K562 (cell line): ENCODE measurements around the gene ACTR8. TPM values are rescaled to one million over a fixed set of nuclear protein-coding genes. Genes with fewer than 3 reads are reported as not detected.

Experiments
- EHMT2 ChIP-seq: fragments of 450-650 bp; IDR thresholded peaks from 2 replicates; pipeline ENCODE4 v1.6.1; 2018; ENCODE audit warnings: antibody characterized with exemption
- GTF2E2 ChIP-seq: fragments of 200-800 bp; sonication (Bioruptor generic); IDR thresholded peaks from 2 replicates; pipeline ENCODE4 v1.6.1; 2016; ENCODE audit warnings: missing genetic modification characterization, missing compliant biosample characterization
- MNT ChIP-seq, 2 experiments: fragments of 450-650 bp; conservative IDR thresholded peaks; 2 replicates each; pipeline ENCODE4 v1.6.1; 2017; ENCODE audit warnings: mild to moderate bottlenecking in 2 of 2, moderate library complexity in 2 of 2
- TARDBP ChIP-seq: fragments of 450-650 bp; IDR thresholded peaks from 2 replicates; pipeline ENCODE4 v1.6.1; 2016
- VEZF1 ChIP-seq: fragments of 200-800 bp; sonication (Bioruptor generic); IDR thresholded peaks from 2 replicates; pipeline ENCODE4 v1.6.1; 2017; ENCODE audit warnings: missing genetic modification characterization, missing compliant biosample characterization
- ZNF764 ChIP-seq: fragments of 250-450 bp; sonication (Bioruptor Pico); IDR thresholded peaks from 2 replicates; pipeline ENCODE4 v1.4.0; 2020; ENCODE audit warnings: low read depth, mild to moderate bottlenecking, moderate library complexity
- polyA plus RNA-seq, 8 experiments: library from polyadenylated mRNA; depleted of rRNA in 4 of 8; stranded (reverse) in 5 of 8; unstranded in 3 of 8; fragments of >200 nt; fragmentation: Nextera tagmentation in 2 of 8; fragmentation: Illumina TruSeq in 1 of 8; extraction: Ambion mirVana in 2 of 8; extraction: Trizol in 1 of 8; gene quantifications; 2 replicates each; pipeline versions ENCODE4 v1.2.1 to v1.2.3, GENCODE V29; 2011 to 2014; ENCODE audit warnings: inconsistent platforms in 1 of 8, missing spikeins in 1 of 8
- total RNA-seq, 7 experiments: library from RNA; depleted of rRNA in 6 of 7; stranded (reverse); fragments of >200 nt in 6 of 7; fragmentation: Illumina TruSeq in 2 of 7; extraction: Trizol in 2 of 7; gene quantifications; 2 replicates each; pipeline versions ENCODE4 v1.2.1 to v1.2.3, GENCODE V29; 2011 to 2021; ENCODE audit warnings: low replicate concordance in 1 of 7
- TF ChIP-seq, protein P1 (sequence below): fragments of 450-650 bp; IDR thresholded peaks from 2 replicates; pipeline ENCODE4 v1.6.1; 2016; ENCODE audit warnings: low read depth
- TF ChIP-seq, protein P2 (sequence below), 2 experiments: IDR thresholded peaks; 2 replicates each; pipeline ENCODE4 v1.6.1; 2011; ENCODE audit warnings: borderline replicate concordance in 1 of 2, control low read depth in 1 of 2, low read depth in 1 of 2, low read length in 1 of 2, mild to moderate bottlenecking in 1 of 2, mixed read lengths in 1 of 2, moderate library complexity in 1 of 2; ENCODE audit not compliant: insufficient read depth in 1 of 2, insufficient read length in 1 of 2, poor library complexity in 1 of 2, severe bottlenecking in 1 of 2; ENCODE audit errors: extremely low read depth in 1 of 2
- TF ChIP-seq, protein P3 (sequence below): fragments of 450-650 bp; IDR thresholded peaks from 2 replicates; pipeline ENCODE4 v1.6.1; 2018; ENCODE audit not compliant: partially characterized antibody

The ACTR8 gene
- total and polyA plus RNA-seq, 9 of the 15 experiments (the other 6 are each of a cell fraction or from before 2014, with no cell fraction given), result 4.8 to 24.2 (median 17.5) TPM

DNA sequence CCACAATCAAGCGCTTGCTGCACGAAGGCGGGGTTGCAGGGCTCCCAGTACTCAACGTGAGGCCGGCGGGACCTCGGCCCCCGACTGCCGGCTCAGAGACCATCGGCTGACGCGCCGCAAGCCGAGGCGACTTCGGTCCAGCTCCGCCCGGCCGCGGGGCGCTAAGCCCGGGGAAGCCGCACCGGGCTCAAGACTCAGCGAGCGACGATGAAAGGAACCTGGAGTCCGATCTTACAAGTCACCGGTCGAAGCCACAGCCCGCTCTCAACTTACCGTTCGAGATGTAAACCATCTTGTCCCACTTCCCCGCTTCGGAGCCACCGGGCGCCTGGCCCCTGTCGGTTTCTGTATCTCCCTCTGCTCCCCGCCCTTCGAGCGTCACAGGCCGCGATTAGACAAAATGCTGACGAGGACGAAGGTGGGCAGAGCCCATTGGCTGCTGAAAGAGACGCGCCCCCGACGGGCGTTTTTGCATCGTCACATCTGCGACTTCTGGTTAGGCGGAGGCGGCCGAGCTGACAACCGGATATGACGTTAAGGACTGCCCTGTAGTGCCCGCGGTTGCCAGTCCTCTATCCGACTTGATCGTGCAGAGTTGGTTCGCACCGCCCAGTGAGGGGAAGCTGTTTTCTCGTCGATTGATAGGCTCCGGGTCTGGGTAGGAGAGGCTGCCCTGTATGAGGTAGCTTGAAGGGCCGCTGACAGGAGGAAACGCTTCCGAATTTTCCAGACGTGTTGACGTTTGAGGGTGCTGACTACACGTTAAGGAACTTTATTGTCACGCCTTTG lies 9.7 kb upstream of the ACTR8 start, which contains the start of gene SELENOK (continued):
- TF ChIP-seq, protein P1, sequence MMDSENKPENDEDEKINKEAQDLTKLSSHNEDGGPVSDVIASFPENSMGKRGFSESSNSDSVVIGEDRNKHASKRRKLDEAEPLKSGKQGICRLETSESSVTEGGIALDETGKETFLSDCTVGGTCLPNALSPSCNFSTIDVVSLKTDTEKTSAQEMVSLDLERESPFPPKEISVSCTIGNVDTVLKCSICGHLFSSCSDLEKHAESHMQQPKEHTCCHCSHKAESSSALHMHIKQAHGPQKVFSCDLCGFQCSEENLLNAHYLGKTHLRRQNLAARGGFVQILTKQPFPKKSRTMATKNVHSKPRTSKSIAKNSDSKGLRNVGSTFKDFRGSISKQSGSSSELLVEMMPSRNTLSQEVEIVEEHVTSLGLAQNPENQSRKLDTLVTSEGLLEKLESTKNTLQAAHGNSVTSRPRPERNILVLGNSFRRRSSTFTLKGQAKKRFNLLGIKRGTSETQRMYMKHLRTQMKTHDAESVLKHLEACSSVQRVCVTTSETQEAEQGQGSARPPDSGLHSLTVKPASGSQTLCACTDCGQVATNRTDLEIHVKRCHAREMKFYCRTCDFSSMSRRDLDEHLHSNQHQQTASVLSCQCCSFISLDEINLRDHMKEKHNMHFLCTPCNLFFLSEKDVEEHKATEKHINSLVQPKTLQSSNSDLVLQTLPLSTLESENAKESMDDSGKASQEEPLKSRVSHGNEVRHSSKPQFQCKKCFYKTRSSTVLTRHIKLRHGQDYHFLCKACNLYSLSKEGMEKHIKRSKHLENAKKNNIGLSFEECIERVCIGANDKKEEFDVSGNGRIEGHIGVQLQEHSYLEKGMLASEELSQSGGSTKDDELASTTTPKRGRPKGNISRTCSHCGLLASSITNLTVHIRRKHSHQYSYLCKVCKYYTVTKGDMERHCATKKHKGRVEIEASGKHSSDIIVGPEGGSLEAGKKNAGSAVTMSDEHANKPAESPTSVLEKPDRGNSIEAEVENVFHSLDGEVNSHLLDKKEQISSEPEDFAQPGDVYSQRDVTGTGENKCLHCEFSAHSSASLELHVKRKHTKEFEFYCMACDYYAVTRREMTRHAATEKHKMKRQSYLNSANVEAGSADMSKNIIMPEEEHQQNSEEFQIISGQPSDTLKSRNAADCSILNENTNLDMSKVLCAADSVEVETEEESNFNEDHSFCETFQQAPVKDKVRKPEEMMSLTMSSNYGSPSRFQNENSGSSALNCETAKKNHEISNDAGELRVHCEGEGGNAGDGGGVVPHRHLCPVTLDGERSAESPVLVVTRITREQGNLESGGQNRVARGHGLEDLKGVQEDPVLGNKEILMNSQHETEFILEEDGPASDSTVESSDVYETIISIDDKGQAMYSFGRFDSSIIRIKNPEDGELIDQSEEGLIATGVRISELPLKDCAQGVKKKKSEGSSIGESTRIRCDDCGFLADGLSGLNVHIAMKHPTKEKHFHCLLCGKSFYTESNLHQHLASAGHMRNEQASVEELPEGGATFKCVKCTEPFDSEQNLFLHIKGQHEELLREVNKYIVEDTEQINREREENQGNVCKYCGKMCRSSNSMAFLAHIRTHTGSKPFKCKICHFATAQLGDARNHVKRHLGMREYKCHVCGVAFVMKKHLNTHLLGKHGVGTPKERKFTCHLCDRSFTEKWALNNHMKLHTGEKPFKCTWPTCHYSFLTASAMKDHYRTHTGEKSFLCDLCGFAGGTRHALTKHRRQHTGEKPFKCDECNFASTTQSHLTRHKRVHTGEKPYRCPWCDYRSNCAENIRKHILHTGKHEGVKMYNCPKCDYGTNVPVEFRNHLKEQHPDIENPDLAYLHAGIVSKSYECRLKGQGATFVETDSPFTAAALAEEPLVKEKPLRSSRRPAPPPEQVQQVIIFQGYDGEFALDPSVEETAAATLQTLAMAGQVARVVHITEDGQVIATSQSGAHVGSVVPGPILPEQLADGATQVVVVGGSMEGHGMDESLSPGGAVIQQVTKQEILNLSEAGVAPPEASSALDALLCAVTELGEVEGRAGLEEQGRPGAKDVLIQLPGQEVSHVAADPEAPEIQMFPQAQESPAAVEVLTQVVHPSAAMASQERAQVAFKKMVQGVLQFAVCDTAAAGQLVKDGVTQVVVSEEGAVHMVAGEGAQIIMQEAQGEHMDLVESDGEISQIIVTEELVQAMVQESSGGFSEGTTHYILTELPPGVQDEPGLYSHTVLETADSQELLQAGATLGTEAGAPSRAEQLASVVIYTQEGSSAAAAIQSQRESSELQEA, result peak; percentile 85
- TF ChIP-seq, protein P2, sequence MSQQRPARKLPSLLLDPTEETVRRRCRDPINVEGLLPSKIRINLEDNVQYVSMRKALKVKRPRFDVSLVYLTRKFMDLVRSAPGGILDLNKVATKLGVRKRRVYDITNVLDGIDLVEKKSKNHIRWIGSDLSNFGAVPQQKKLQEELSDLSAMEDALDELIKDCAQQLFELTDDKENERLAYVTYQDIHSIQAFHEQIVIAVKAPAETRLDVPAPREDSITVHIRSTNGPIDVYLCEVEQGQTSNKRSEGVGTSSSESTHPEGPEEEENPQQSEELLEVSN (IDR thresholded peaks at IDR 0.05; ENCODE audit: borderline replicate concordance in 1 of 2, extremely low read depth in 1 of 2, insufficient read depth in 1 of 2, insufficient read length in 1 of 2, low read depth in 1 of 2, low read length in 1 of 2, poor library complexity in 1 of 2, severe bottlenecking in 1 of 2), result peak; percentile 45 to 58
- TF ChIP-seq GTF2E2 (tag) (0 out of 2 replicates have a peak, but pooled peaks have one; percentile 53), ZNF764 (CRISPR knock-in tag) (no peak), VEZF1 (CRISPR knock-in tag) (peak; percentile 77), MNT (conservative IDR thresholded peaks at IDR 0.05) (peak; percentile 60 to 70; a peak in 3 of 4 replicates), EHMT2 (peak; percentile 92), TARDBP (0 out of 2 replicates have a peak, but pooled peaks have one; percentile 35)
- TF ChIP-seq, protein P3, sequence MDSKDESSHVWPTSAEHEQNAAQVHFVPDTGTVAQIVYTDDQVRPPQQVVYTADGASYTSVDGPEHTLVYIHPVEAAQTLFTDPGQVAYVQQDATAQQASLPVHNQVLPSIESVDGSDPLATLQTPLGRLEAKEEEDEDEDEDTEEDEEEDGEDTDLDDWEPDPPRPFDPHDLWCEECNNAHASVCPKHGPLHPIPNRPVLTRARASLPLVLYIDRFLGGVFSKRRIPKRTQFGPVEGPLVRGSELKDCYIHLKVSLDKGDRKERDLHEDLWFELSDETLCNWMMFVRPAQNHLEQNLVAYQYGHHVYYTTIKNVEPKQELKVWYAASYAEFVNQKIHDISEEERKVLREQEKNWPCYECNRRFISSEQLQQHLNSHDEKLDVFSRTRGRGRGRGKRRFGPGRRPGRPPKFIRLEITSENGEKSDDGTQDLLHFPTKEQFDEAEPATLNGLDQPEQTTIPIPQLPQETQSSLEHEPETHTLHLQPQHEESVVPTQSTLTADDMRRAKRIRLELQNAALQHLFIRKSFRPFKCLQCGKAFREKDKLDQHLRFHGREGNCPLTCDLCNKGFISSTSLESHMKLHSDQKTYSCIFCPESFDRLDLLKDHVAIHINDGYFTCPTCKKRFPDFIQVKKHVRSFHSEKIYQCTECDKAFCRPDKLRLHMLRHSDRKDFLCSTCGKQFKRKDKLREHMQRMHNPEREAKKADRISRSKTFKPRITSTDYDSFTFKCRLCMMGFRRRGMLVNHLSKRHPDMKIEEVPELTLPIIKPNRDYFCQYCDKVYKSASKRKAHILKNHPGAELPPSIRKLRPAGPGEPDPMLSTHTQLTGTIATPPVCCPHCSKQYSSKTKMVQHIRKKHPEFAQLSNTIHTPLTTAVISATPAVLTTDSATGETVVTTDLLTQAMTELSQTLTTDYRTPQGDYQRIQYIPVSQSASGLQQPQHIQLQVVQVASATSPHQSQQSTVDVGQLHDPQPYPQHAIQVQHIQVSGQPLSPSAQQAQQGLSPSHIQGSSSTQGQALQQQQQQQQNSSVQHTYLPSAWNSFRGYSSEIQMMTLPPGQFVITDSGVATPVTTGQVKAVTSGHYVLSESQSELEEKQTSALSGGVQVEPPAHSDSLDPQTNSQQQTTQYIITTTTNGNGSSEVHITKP, result peak; percentile 18
